ENCODE measurements around the gene OAT. TPM values are rescaled to one million over a fixed set of nuclear protein-coding genes. Genes with fewer than 3 reads are reported as not detected.

Gene OAT
- total and polyA plus RNA-seq, 9 donors: 76.5 to 125 (median 94.5) TPM

- no peak overlapping the region for H3K4me3 ChIP-seq
- 5 to 10% (median 7%) methylated on average over 4 of the region's 4 CpGs for WGBS, 3 donors
- peaks cover 14% of the 10 kb centered on the region for H3K4me1 ChIP-seq (ENCODE audit: insufficient read depth)
- H3K27ac ChIP-seq: no peak overlapping the region
- no peaks in the 10 kb centered on the region for H3K27me3 ChIP-seq
- TF ChIP-seq POLR2A (IDR thresholded peaks at IDR 0.05) (no peak), CTCF (IDR thresholded peaks at IDR 0.05) (no peak), EP300 (IDR thresholded peaks at IDR 0.05) (no peak)
- intact Hi-C loops (cut with DNase I): no loop called here
- no peaks in the 10 kb centered on the region for H3K36me3 ChIP-seq
- no peak for DNase-seq
- no peaks in the 10 kb centered on the region for H3K9me3 ChIP-seq
Measured at GRCh38 chr10:124414076-124414475, 4.6 kb downstream of the OAT start.

- DNase-seq: no peak
- H3K27ac ChIP-seq: no peak overlapping the region
- H3K4me3 ChIP-seq: no peak overlapping the region
- no peaks in the 10 kb centered on the region for H3K9me3 ChIP-seq
- H3K27me3 ChIP-seq: no peaks in the 10 kb centered on the region
- TF ChIP-seq POLR2A (IDR thresholded peaks at IDR 0.05): no peak
- no peak for TF ChIP-seq CTCF (IDR thresholded peaks at IDR 0.05)
- no peak for TF ChIP-seq EP300 (IDR thresholded peaks at IDR 0.05)
- H3K4me1 ChIP-seq (ENCODE audit: insufficient read depth): peaks cover 7% of the 10 kb centered on the region
- H3K36me3 ChIP-seq: no peaks in the 10 kb centered on the region
- intact Hi-C loops (cut with DNase I): no loop called here
Measured at GRCh38 chr10:124409696-124410095, 9.0 kb downstream of the OAT start.

GRCh38 chr10:124408357-124408756 is 10.4 kb downstream of the OAT start:
- Histone ChIP-seq H3K9me3 (no peaks in the 10 kb centered on the region), H3K36me3 (no peaks in the 10 kb centered on the region), H3K4me1 (ENCODE audit: insufficient read depth) (peaks cover 2% of the 10 kb centered on the region), H3K27ac (no peak overlapping the region), H3K4me3 (no peak overlapping the region), H3K27me3 (no peaks in the 10 kb centered on the region)
- no peak for DNase-seq
- no peak for TF ChIP-seq CTCF (IDR thresholded peaks at IDR 0.05)
- WGBS, 3 donors: 95 to 98% (median 98%) methylated on average over 2 of the region's 2 CpGs
- intact Hi-C loops (cut with DNase I): no loop called here

GRCh38 chr10:124407456-124407855 is 11.3 kb downstream of the OAT start:
- 93 to 94% (median 94%) methylated on average over 2 of the region's 2 CpGs for WGBS, 3 donors
- no peak for DNase-seq
- Histone ChIP-seq H3K36me3 (no peaks in the 10 kb centered on the region), H3K27me3 (no peaks in the 10 kb centered on the region), H3K27ac (no peak overlapping the region), H3K4me3 (no peak overlapping the region), H3K9me3 (no peaks in the 10 kb centered on the region), H3K4me1 (ENCODE audit: insufficient read depth) (no peaks in the 10 kb centered on the region)
- TF ChIP-seq CTCF (IDR thresholded peaks at IDR 0.05) (no peak), POLR2A (IDR thresholded peaks at IDR 0.05) (no peak), EP300 (IDR thresholded peaks at IDR 0.05) (no peak)
- intact Hi-C loops (cut with DNase I): no loop called here

GRCh38 chr10:124403548-124403947 is 15.2 kb downstream of the OAT start:
- DNase-seq: no peak
- intact Hi-C loops (cut with DNase I): no loop called here
- Histone ChIP-seq H3K9me3 (no peaks in the 10 kb centered on the region), H3K27me3 (no peaks in the 10 kb centered on the region), H3K27ac (no peak overlapping the region), H3K36me3 (no peaks in the 10 kb centered on the region), H3K4me1 (ENCODE audit: insufficient read depth) (no peaks in the 10 kb centered on the region), H3K4me3 (no peak overlapping the region)
- 44 to 50% (median 48%) methylated on average over 8 of the region's 8 CpGs for WGBS, 3 donors
- no peak for TF ChIP-seq EP300 (IDR thresholded peaks at IDR 0.05)
- peak in 1 of 3 donors; percentile 34 for TF ChIP-seq CTCF (IDR thresholded peaks at IDR 0.05)
